KG1 (cell line): ENCODE data around the gene PIMREG.

Source experiments
- DNase-seq: peaks from one replicate; lab custom pipeline; 2025; lab: John Stamatoyannopoulos, UW

Gene PIMREG

GRCh38 chr17:6437956-6438355 lies 6.3 kb upstream of the PIMREG start:
- no peak for DNase-seq

GRCh38 chr17:6439951-6440350 lies 4.3 kb upstream of the PIMREG start:
- DNase-seq, result no peak

- DNase-seq, result no peak
These were observed 1.5 kb upstream of the PIMREG start for GRCh38 chr17:6442775-6443174.

- no peak for DNase-seq
These were observed 498 bp downstream of the PIMREG start for GRCh38 chr17:6444571-6445335.

- DNase-seq, result no peak
These were observed 2.4 kb downstream of the PIMREG start for GRCh38 chr17:6446516-6447100.

- DNase-seq, result no peak
These were observed 4.2 kb downstream of the PIMREG start for GRCh38 chr17:6448473-6448872.

GRCh38 chr17:6449307-6449706 lies 5.1 kb downstream of the PIMREG start:
- no peak for DNase-seq

- no peak for DNase-seq
These were observed 6.9 kb downstream of the PIMREG start for GRCh38 chr17:6450926-6451832.

- DNase-seq, result no peak
These were observed 8.4 kb downstream of the PIMREG start for GRCh38 chr17:6452471-6453266.

GRCh38 chr17:6453279-6454024 lies 9.2 kb downstream of the PIMREG start:
- DNase-seq, result no peak

GRCh38 chr17:6454495-6455320 lies 10.5 kb downstream of the PIMREG start:
- DNase-seq, result no peak

- DNase-seq, result no peak
These were observed 11.1 kb downstream of the PIMREG start for GRCh38 chr17:6455321-6455705.

- no peak for DNase-seq
These were observed 12.1 kb downstream of the PIMREG start for GRCh38 chr17:6456321-6456720.

- DNase-seq, result no peak
These were observed 12.8 kb downstream of the PIMREG start for GRCh38 chr17:6456914-6457687.

- no peak for DNase-seq
These were observed 13.6 kb downstream of the PIMREG start for GRCh38 chr17:6457688-6458459.

GRCh38 chr17:6458460-6458950 lies 14.2 kb downstream of the PIMREG start:
- no peak for DNase-seq

- DNase-seq, result no peak
These were observed 16.4 kb downstream of the PIMREG start for GRCh38 chr17:6460531-6461161.

GRCh38 chr17:6461246-6461645 lies 17.0 kb downstream of the PIMREG start:
- DNase-seq, result no peak
